KBM-7 (cell line): ENCODE results near the gene PLA2G1B.
A peak's percentile ranks its signal among the peaks of the same experiment; 100 is the strongest.
"Not testable (repeated sequence)": the region's sequence is repeated elsewhere in the genome, so short reads cannot be mapped to it uniquely, and the experiment has no call there.

Experiments used
- DNase-seq: peaks from one replicate; pipeline ENCODE4 v3.0.0-alpha.2; 2015
- in situ Hi-C: fragments of 300-500 bp; cut with MboI; formaldehyde crosslinking; loops from 2 replicates; pipeline ENCODE4 v1.14.3; 2020; ENCODE audit warnings: low sequenced_read_pairs, low pct_unique_long_range_greater_than_20kb, mixed read lengths

PLA2G1B gene

GRCh38 chr12:120336392-120336791 lies 8.8 kb upstream of the PLA2G1B start:
- DNase-seq, in situ Hi-C loops: not testable (repeated sequence)

- DNase-seq, result peak; percentile 62
- in situ Hi-C loops, result not testable (repeated sequence)
Measured at GRCh38 chr12:120335447-120335846, 7.9 kb upstream of the PLA2G1B start.

- no peak for DNase-seq
- in situ Hi-C loops, result no loop called here
Measured at GRCh38 chr12:120332523-120332922, 4.9 kb upstream of the PLA2G1B start.

GRCh38 chr12:120332041-120332440 lies 4.5 kb upstream of the PLA2G1B start:
- no peak for DNase-seq
- in situ Hi-C loops, result no loop called here

- in situ Hi-C loops, result no loop called here
- DNase-seq, result no peak
Measured at GRCh38 chr12:120331390-120331789, 3.8 kb upstream of the PLA2G1B start.

GRCh38 chr12:120328228-120328627 lies 649 bp upstream of the PLA2G1B start:
- DNase-seq, result no peak
- in situ Hi-C loops, result no loop called here

- DNase-seq, result no peak
- in situ Hi-C loops, result no loop called here
Measured at GRCh38 chr12:120324841-120325417, 2.6 kb downstream of the PLA2G1B start.

GRCh38 chr12:120323772-120324171 lies 3.8 kb downstream of the PLA2G1B start:
- in situ Hi-C loops, result no loop called here
- DNase-seq, result no peak

GRCh38 chr12:120321382-120322202 lies 6.0 kb downstream of the PLA2G1B start:
- DNase-seq, result no peak
- in situ Hi-C loops, result no loop called here

- DNase-seq, result peak; percentile 100
- in situ Hi-C loops, result no loop called here
Measured at GRCh38 chr12:120317224-120318105, 10.1 kb downstream of the PLA2G1B start.

- in situ Hi-C loops, result no loop called here
- DNase-seq, result no peak
Measured at GRCh38 chr12:120316798-120317223, 10.8 kb downstream of the PLA2G1B start.

GRCh38 chr12:120314220-120314619 lies 13.4 kb downstream of the PLA2G1B start:
- in situ Hi-C loops, result no loop called here
- no peak for DNase-seq

- DNase-seq, result peak; percentile 97
- in situ Hi-C loops, result no loop called here
Measured at GRCh38 chr12:120301962-120302815, 25.4 kb downstream of the PLA2G1B start, which contains the start of gene SIRT4. SIRT4 (plus strand) TSS chr12:120302321; CDS start chr12:120303562, 1,241 bp downstream.

- DNase-seq, result peak; percentile 95
- in situ Hi-C loops, result no loop called here
Measured at GRCh38 chr12:120292661-120293531, 34.7 kb downstream of the PLA2G1B start, which contains the start of gene RNU4-1. RNU4-1 (minus strand) TSS chr12:120293237.

- in situ Hi-C loops, result no loop called here
Measured at GRCh38 chr12:120292411-120292660, 35.2 kb downstream of the PLA2G1B start.

GRCh38 chr12:120290609-120291305 lies 36.8 kb downstream of the PLA2G1B start:
- peak; percentile 47 for DNase-seq
- in situ Hi-C loops, result no loop called here

More at GRCh38 chr12:120292411-120292660, 35.2 kb downstream of the PLA2G1B start:
- DNase-seq, result no peak

- in situ Hi-C loops, result no loop called here
- DNase-seq, result no peak
Measured at GRCh38 chr12:120287491-120287890, 40.1 kb downstream of the PLA2G1B start.
